Fibroblast of lung (primary cell): ENCODE measurements around the gene RANBP9. TPM values are rescaled to one million over a fixed set of nuclear protein-coding genes. Genes with fewer than 3 reads are reported as not detected.

Source experiments
- DNase-seq, 2 donors: peaks; one replicate each; pipeline versions ENCODE4 v3.0.0 to v3.0.0-alpha.2; 2010; ENCODE audit warnings: low read depth in 2 of 2
- H2AFZ ChIP-seq: 2 replicates; pipeline ENCODE4 v1.5.1; 2012; ENCODE audit warnings: low read length, control low read depth, inconsistent platforms
- H3K27ac ChIP-seq: 2 replicates; pipeline ENCODE4 v1.5.1; 2011; ENCODE audit warnings: low read length, control low read depth; ENCODE audit not compliant: insufficient read depth
- H3K27me3 ChIP-seq: 2 replicates; pipeline ENCODE4 v1.5.1; 2011; ENCODE audit warnings: mild to moderate bottlenecking, low read length; ENCODE audit not compliant: control insufficient read depth, insufficient read depth
- H3K36me3 ChIP-seq: 2 replicates; pipeline ENCODE4 v1.5.1; 2011; ENCODE audit warnings: low read length; ENCODE audit not compliant: control insufficient read depth, insufficient read depth
- H3K4me1 ChIP-seq: 2 replicates; pipeline ENCODE4 v1.5.1; 2011; ENCODE audit warnings: low read length; ENCODE audit not compliant: control insufficient read depth, insufficient read depth; ENCODE audit errors: extremely low read depth
- H3K4me2 ChIP-seq: 2 replicates; pipeline ENCODE4 v1.5.1; 2011; ENCODE audit warnings: low read length, control low read depth; ENCODE audit not compliant: insufficient read depth; ENCODE audit errors: extremely low read depth
- H3K4me3 ChIP-seq, 4 experiments: fragments of 200-600 bp in 1 of 4; sonication (generic) in 1 of 4; replicated peaks in 1 of 4; 2 replicates each; pipeline ENCODE4 v1.5.1; 2011 to 2016; ENCODE audit warnings: low read length in 4 of 4, low read depth in 3 of 4, mild to moderate bottlenecking in 3 of 4, control low read depth in 2 of 4, inconsistent platforms in 1 of 4, mixed read lengths in 1 of 4; ENCODE audit not compliant: insufficient read depth in 1 of 4; ENCODE audit errors: control extremely low read depth in 1 of 4
- H3K79me2 ChIP-seq: 2 replicates; pipeline ENCODE4 v1.5.1; 2012; ENCODE audit warnings: mild to moderate bottlenecking, low read length, inconsistent platforms; ENCODE audit not compliant: control insufficient read depth, insufficient read depth
- H3K9ac ChIP-seq: 2 replicates; pipeline ENCODE4 v1.5.1; 2011; ENCODE audit warnings: mild to moderate bottlenecking, low read length, control low read depth; ENCODE audit not compliant: insufficient read depth
- H3K9me3 ChIP-seq: 2 replicates; pipeline ENCODE4 v1.5.1; 2012; ENCODE audit warnings: low read depth, low read length; ENCODE audit not compliant: control insufficient read depth, insufficient read depth
- H4K20me1 ChIP-seq: 2 replicates; pipeline ENCODE4 v1.5.1; 2011; ENCODE audit warnings: low read length; ENCODE audit not compliant: control insufficient read depth, insufficient read depth; ENCODE audit errors: extremely low read depth
- EZH2 ChIP-seq: IDR thresholded peaks from 2 replicates; pipeline ENCODE4 v1.5.1; 2012; ENCODE audit warnings: low read length, control low read depth, mild to moderate bottlenecking; ENCODE audit errors: missing control alignments
- polyA plus RNA-seq, 2 donors: library from polyadenylated mRNA; depleted of rRNA in 1 of 2; stranded (reverse) in 1 of 2; unstranded in 1 of 2; fragments of >200 nt; gene quantifications; 2 replicates each; pipeline ENCODE4 v1.2.1, GENCODE V29; 2011 to 2012; ENCODE audit warnings: missing spikeins in 1 of 2
- total RNA-seq: library from RNA; depleted of rRNA; stranded (reverse); fragments of >200 nt; gene quantifications from 2 replicates; pipeline ENCODE4 v1.2.1, GENCODE V29; 2014
- TF ChIP-seq, protein P1 (sequence below), 2 donors: IDR thresholded peaks in 1 of 2; conservative IDR thresholded peaks in 1 of 2; 1 replicate in 1 of 2; 2 replicates in 1 of 2; pipeline ENCODE4 v1.5.1; 2011 to 2012; ENCODE audit warnings: low read length in 2 of 2, control low read depth in 1 of 2, inconsistent platforms in 1 of 2, low read depth in 1 of 2, mild to moderate bottlenecking in 1 of 2

The RANBP9 gene
- total and polyA plus RNA-seq, 2 donors (not counting 1 experiment from before 2014, with no cell fraction given) = 46.7 to 48.7 TPM

GRCh38 chr6:13648850-13649249 lies 62.8 kb downstream of the RANBP9 start:
- Histone ChIP-seq H3K4me3 (no peak overlapping the region), H4K20me1 (no peaks in the 10 kb centered on the region), H3K27me3 (no peaks in the 10 kb centered on the region), H2AFZ (no peak overlapping the region), H3K9me3 (no peaks in the 10 kb centered on the region), H3K9ac (no peak overlapping the region), H3K27ac (no peak overlapping the region), H3K4me1 (no peaks in the 10 kb centered on the region), H3K79me2 (no peaks in the 10 kb centered on the region), H3K4me2 (no peak overlapping the region), H3K36me3 (no peaks in the 10 kb centered on the region)
- DNase-seq = no peak
- TF ChIP-seq, protein P1, sequence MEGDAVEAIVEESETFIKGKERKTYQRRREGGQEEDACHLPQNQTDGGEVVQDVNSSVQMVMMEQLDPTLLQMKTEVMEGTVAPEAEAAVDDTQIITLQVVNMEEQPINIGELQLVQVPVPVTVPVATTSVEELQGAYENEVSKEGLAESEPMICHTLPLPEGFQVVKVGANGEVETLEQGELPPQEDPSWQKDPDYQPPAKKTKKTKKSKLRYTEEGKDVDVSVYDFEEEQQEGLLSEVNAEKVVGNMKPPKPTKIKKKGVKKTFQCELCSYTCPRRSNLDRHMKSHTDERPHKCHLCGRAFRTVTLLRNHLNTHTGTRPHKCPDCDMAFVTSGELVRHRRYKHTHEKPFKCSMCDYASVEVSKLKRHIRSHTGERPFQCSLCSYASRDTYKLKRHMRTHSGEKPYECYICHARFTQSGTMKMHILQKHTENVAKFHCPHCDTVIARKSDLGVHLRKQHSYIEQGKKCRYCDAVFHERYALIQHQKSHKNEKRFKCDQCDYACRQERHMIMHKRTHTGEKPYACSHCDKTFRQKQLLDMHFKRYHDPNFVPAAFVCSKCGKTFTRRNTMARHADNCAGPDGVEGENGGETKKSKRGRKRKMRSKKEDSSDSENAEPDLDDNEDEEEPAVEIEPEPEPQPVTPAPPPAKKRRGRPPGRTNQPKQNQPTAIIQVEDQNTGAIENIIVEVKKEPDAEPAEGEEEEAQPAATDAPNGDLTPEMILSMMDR (conservative IDR thresholded peaks at IDR 0.05 in 1 of 2, IDR thresholded peaks at IDR 0.05 in 1 of 2; ENCODE audit: low read depth in 1 of 2, low read length in 2 of 2) = no peak
- TF ChIP-seq EZH2 = no peak

- Histone ChIP-seq H3K4me3 (no peak overlapping the region), H4K20me1 (no peaks in the 10 kb centered on the region), H3K79me2 (no peaks in the 10 kb centered on the region), H3K27me3 (no peaks in the 10 kb centered on the region), H3K27ac (no peak overlapping the region), H3K4me2 (no peak overlapping the region), H3K9ac (no peak overlapping the region), H2AFZ (no peak overlapping the region), H3K4me1 (no peaks in the 10 kb centered on the region), H3K36me3 (no peaks in the 10 kb centered on the region), H3K9me3 (no peaks in the 10 kb centered on the region)
- TF ChIP-seq EZH2 = no peak
- TF ChIP-seq, protein P1 (conservative IDR thresholded peaks at IDR 0.05 in 1 of 2, IDR thresholded peaks at IDR 0.05 in 1 of 2; ENCODE audit: low read depth in 1 of 2, low read length in 2 of 2) = no peak
- DNase-seq = no peak
These were observed 68.5 kb downstream of the RANBP9 start for GRCh38 chr6:13643125-13643524.

DNA sequence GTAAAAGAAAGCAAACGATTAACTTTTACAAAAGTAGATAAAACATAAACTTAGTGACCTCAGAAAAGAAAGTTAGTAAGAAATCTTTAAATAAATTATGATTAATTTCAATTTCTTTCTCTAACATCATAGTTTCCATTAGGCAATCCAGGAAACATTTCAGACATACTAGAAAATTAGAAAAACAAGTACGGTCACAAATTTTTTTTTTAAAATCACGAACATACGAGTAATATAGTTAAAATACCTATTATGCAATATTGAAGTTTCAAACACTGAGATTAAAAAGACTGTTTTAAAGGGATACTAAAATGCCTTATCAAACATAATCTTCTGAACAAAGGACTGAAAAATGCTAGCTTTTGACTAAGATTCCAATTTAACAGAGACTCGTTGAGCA lies 70.3 kb downstream of the RANBP9 start:
- TF ChIP-seq EZH2 = no peak
- TF ChIP-seq, protein P1 (conservative IDR thresholded peaks at IDR 0.05 in 1 of 2, IDR thresholded peaks at IDR 0.05 in 1 of 2; ENCODE audit: low read depth in 1 of 2, low read length in 2 of 2) = no peak
- no peaks in the 10 kb centered on the region for H3K36me3 ChIP-seq

More for the DNA sequence above, 70.3 kb downstream of the RANBP9 start:
- DNase-seq = no peak
- Histone ChIP-seq H3K9ac (no peak overlapping the region), H3K79me2 (no peaks in the 10 kb centered on the region), H3K4me2 (no peak overlapping the region), H2AFZ (no peak overlapping the region), H4K20me1 (no peaks in the 10 kb centered on the region), H3K27ac (no peak overlapping the region), H3K4me1 (no peaks in the 10 kb centered on the region), H3K27me3 (no peaks in the 10 kb centered on the region), H3K9me3 (no peaks in the 10 kb centered on the region), H3K4me3 (no peak overlapping the region)
